Stomach (tissue), 4 donors: Measurements from ENCODE around the gene KCNT1.

Experiments used
- CTCF ChIP-seq, 7 experiments: fragments of 450-650 bp in 4 of 7; fragments of 200-600 bp in 3 of 7; sonication (generic) in 3 of 7; IDR thresholded peaks; one replicate each; pipeline ENCODE4 v1.5.1; 2016 to 2019; ENCODE audit warnings: antibody characterized with exemption in 7 of 7, control low read depth in 2 of 7, mild to moderate bottlenecking in 1 of 7
- EP300 ChIP-seq: sonication (generic); formaldehyde crosslinking; IDR thresholded peaks from one replicate; pipeline ENCODE4 v1.6.1; 2017; ENCODE audit warnings: antibody characterized with exemption

GRCh38 chr9:135660407-135660806, 41.6 kb upstream of the KCNT1 start:
- no peak for TF ChIP-seq CTCF (IDR thresholded peaks at IDR 0.05)
- no peak for TF ChIP-seq EP300
